Lower leg skin (tissue), 4 donors: ENCODE measurements around the gene DAAM2. TPM values are rescaled to one million over a fixed set of nuclear protein-coding genes. Genes with fewer than 3 reads are reported as not detected.

Experiments used
- DNase-seq, 2 donors: peaks; one replicate each; pipeline ENCODE4 v3.0.0-alpha.2; 2019; ENCODE audit warnings: low spot score in 2 of 2
- H3K4me3 ChIP-seq: fragments of 200-600 bp; sonication (generic); 2 replicates; pipeline ENCODE4 v1.5.1; 2017; ENCODE audit warnings: mild to moderate bottlenecking, low read depth; ENCODE audit not compliant: poor library complexity, severe bottlenecking
- CTCF ChIP-seq, 3 donors: fragments of 450-650 bp; IDR thresholded peaks; one replicate each; pipeline ENCODE4 v1.5.1; 2016; ENCODE audit warnings: antibody characterized with exemption in 3 of 3, mild to moderate bottlenecking in 3 of 3, moderate library complexity in 2 of 3
- POLR2A ChIP-seq, 2 donors: fragments of 450-650 bp; IDR thresholded peaks; one replicate each; pipeline ENCODE4 v1.6.1; 2016 to 2017; ENCODE audit warnings: antibody characterized with exemption in 2 of 2, mild to moderate bottlenecking in 1 of 2, moderate library complexity in 1 of 2
- WGBS, 2 donors: methylation state at CpG; one replicate each; pipeline ENCODE4 v1.1.5; 2018; 5-methylcytosine and 5-hydroxymethylcytosine counted together
- intact Hi-C: fragments of 100-400 bp; cut with DNase I; formaldehyde crosslinking; loops from one replicate; pipeline ENCODE4 v1.15.0; 2023; ENCODE audit warnings: low total_unique reads
- total RNA-seq, 4 donors: library from RNA; depleted of rRNA; stranded (reverse); fragments of >200 nt; gene quantifications; one replicate each; pipeline ENCODE4 v1.1.0, GENCODE V29; 2016

Gene DAAM2
- total RNA-seq, 4 donors from 2014 or later = 5.6 to 16.9 (median 8.1) TPM

GRCh38 chr6:39892490-39893129, 100.4 kb downstream of the DAAM2 start:
- 64 to 68% methylated on average over 2 of the region's 2 CpGs for WGBS, 2 donors
- no peak for DNase-seq
- no peak overlapping the region for H3K4me3 ChIP-seq
- no peak for TF ChIP-seq POLR2A (IDR thresholded peaks at IDR 0.05)
- peak in 1 of 3 donors; percentile 26 for TF ChIP-seq CTCF (IDR thresholded peaks at IDR 0.05)
- intact Hi-C loops = no loop called here

- no peak for DNase-seq
- 82% methylated on average over 8 of the region's 8 CpGs for WGBS, 2 donors
- TF ChIP-seq CTCF (IDR thresholded peaks at IDR 0.05) (no peak), POLR2A (IDR thresholded peaks at IDR 0.05) (no peak)
- H3K4me3 ChIP-seq = no peak overlapping the region
- intact Hi-C loops = no loop called here
Measured at GRCh38 chr6:39893286-39893685, 101.1 kb downstream of the DAAM2 start.

DNA sequence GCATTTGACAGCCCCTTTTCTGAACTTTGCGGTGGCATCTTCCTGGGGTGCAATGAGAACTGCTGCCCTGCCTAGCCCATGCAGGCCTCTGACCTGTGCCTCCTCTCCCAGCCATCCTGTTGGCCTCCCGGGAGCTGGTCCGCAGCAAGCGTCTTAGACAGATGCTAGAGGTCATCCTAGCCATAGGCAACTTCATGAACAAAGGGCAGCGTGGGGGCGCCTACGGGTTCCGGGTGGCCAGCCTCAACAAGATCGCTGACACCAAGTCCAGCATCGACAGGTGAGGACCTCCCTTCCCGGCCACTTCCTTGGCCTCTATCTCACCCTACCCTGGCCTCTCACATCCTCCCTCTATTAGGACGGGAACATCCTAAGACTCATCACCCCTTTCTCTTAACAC, 104.5 kb downstream of the DAAM2 start:
- DNase-seq = peak in 1 of 2 donors; percentile 65
- TF ChIP-seq CTCF (IDR thresholded peaks at IDR 0.05) = no peak
- TF ChIP-seq POLR2A (IDR thresholded peaks at IDR 0.05) = no peak
- intact Hi-C loops = no loop called here
- H3K4me3 ChIP-seq = no peak overlapping the region
- WGBS, 2 donors = 90 to 96% methylated on average over 12 of the region's 12 CpGs

GRCh38 chr6:39897698-39898097, 105.5 kb downstream of the DAAM2 start:
- peak in 1 of 2 donors; percentile 1 for DNase-seq
- intact Hi-C loops = no loop called here
- no peak overlapping the region for H3K4me3 ChIP-seq
- TF ChIP-seq POLR2A (IDR thresholded peaks at IDR 0.05) (no peak), CTCF (IDR thresholded peaks at IDR 0.05) (no peak)
- 88 to 93% methylated on average over 3 of the region's 3 CpGs for WGBS, 2 donors

DNA sequence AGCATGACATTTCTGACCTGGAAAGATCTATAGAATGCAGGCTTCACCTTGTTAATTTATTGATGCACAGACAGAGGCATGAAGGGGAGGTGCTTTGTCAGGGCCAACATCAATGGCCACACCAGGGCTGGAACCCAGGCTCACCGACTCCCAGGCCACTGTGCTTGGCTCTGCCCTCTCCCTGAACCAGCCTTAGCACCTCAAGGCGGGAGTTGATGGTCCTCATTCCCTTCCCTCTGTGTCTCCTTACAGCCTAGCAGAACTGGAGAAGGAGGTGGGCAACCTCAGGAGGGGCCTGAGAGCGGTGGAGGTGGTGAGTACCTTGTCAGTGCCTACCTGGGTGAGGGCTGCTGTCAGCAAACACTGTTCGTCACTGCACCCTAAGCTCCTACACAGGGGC, 106.4 kb downstream of the DAAM2 start:
- DNase-seq = no peak
- TF ChIP-seq POLR2A (IDR thresholded peaks at IDR 0.05) = no peak
- TF ChIP-seq CTCF (IDR thresholded peaks at IDR 0.05) = no peak
- intact Hi-C loops = no loop called here
- 85 to 89% methylated on average over 4 of the region's 4 CpGs for WGBS, 2 donors
- H3K4me3 ChIP-seq = no peak overlapping the region
